ENCODE data around the gene FDXR. TPM values are rescaled to one million over a fixed set of nuclear protein-coding genes. Genes with fewer than 3 reads are reported as not detected.

FDXR gene
- total RNA-seq, 1 donor from 2014 or later, result 12.6 TPM

GRCh38 chr17:74892974-74893911 lies 20.4 kb upstream of the FDXR start, which contains the start of gene FADS6:
FADS6 (minus strand) TSS chr17:74893633; CDS start chr17:74893595, 38 bp downstream.
- TF ChIP-seq CTCF (IDR thresholded peaks at IDR 0.05), result no peak
- peak; percentile 41 to 46 for ATAC-seq
- Histone ChIP-seq H3K36me3 (no peaks in the 10 kb centered on the region), H3K9me3 (no peaks in the 10 kb centered on the region), H3K4me1 (peaks cover 14% of the 10 kb centered on the region), H3K4me3 (peak within 1 kb of the TSS; percentile 30), H3K27me3 (ENCODE audit: low read depth) (peaks cover 70% of the 10 kb centered on the region), H3K27ac (no peak within 1 kb of the TSS)
- no peak for DNase-seq
- intact Hi-C loops (cut with DNase I), result no loop called here

GRCh38 chr17:74892013-74892841 lies 19.4 kb upstream of the FDXR start:
- intact Hi-C loops (cut with DNase I), result no loop called here
- Histone ChIP-seq H3K36me3 (no peaks in the 10 kb centered on the region), H3K9me3 (no peaks in the 10 kb centered on the region), H3K4me3 (no peak overlapping the region), H3K4me1 (peaks cover 14% of the 10 kb centered on the region), H3K27ac (no peak overlapping the region), H3K27me3 (ENCODE audit: low read depth) (peaks cover 76% of the 10 kb centered on the region)
- ATAC-seq (peak; percentile 52 to 64), DNase-seq (no peak)
- no peak for TF ChIP-seq CTCF (IDR thresholded peaks at IDR 0.05)

- Histone ChIP-seq H3K4me3 (no peak overlapping the region), H3K9me3 (no peaks in the 10 kb centered on the region), H3K27ac (no peak overlapping the region), H3K36me3 (no peaks in the 10 kb centered on the region), H3K4me1 (peaks cover 14% of the 10 kb centered on the region), H3K27me3 (ENCODE audit: low read depth) (peaks cover 72% of the 10 kb centered on the region)
- intact Hi-C loops (cut with DNase I), result no loop called here
- DNase-seq (no peak), ATAC-seq (no peak)
- TF ChIP-seq CTCF (IDR thresholded peaks at IDR 0.05), result no peak
These were observed 17.8 kb upstream of the FDXR start for GRCh38 chr17:74890554-74890953.

GRCh38 chr17:74888469-74888868 lies 15.7 kb upstream of the FDXR start:
- Histone ChIP-seq H3K36me3 (no peaks in the 10 kb centered on the region), H3K4me3 (no peak overlapping the region), H3K27me3 (ENCODE audit: low read depth) (peaks cover 51% of the 10 kb centered on the region), H3K27ac (no peak overlapping the region), H3K4me1 (peaks cover 11% of the 10 kb centered on the region), H3K9me3 (no peaks in the 10 kb centered on the region)
- ATAC-seq, result no peak
- intact Hi-C loops (cut with DNase I), result no loop called here
- DNase-seq, result no peak
- no peak for TF ChIP-seq CTCF (IDR thresholded peaks at IDR 0.05)

- Histone ChIP-seq H3K9me3 (no peaks in the 10 kb centered on the region), H3K27me3 (ENCODE audit: low read depth) (peaks cover 24% of the 10 kb centered on the region), H3K4me1 (no peaks in the 10 kb centered on the region), H3K36me3 (no peaks in the 10 kb centered on the region), H3K27ac (no peak overlapping the region), H3K4me3 (no peak overlapping the region)
- intact Hi-C loops (cut with DNase I), result no loop called here
- no peak for TF ChIP-seq CTCF (IDR thresholded peaks at IDR 0.05)
- DNase-seq (no peak), ATAC-seq (peak in 1 of 2 donors; percentile 51)
These were observed 10.5 kb upstream of the FDXR start for GRCh38 chr17:74883241-74883745.
